HepG2 (cell line): ENCODE data around the gene RBM12. TPM values are rescaled to one million over a fixed set of nuclear protein-coding genes. Genes with fewer than 3 reads are reported as not detected.
A peak's percentile ranks its signal among the peaks of the same experiment; 100 is the strongest.

Experiments
- ARNT ChIP-seq: fragments of 450-650 bp; IDR thresholded peaks from 2 replicates; pipeline ENCODE4 v1.6.1; 2017
- DPF2 ChIP-seq: sonication (generic); formaldehyde crosslinking; IDR thresholded peaks from 2 replicates; pipeline ENCODE4 v1.4.0; 2020; ENCODE audit warnings: mild to moderate bottlenecking, low read depth, missing genetic modification reagents, borderline replicate concordance
- ESRRA ChIP-seq: sonication (generic); formaldehyde crosslinking; IDR thresholded peaks from 2 replicates; pipeline ENCODE4 v1.5.1; 2020; ENCODE audit warnings: mild to moderate bottlenecking, low read depth, missing genetic modification reagents
- GABPB1 ChIP-seq: IDR thresholded peaks from 2 replicates; pipeline ENCODE4 v1.6.1; 2016; ENCODE audit warnings: mild to moderate bottlenecking, missing genetic modification reagents, moderate library complexity, missing compliant biosample characterization
- GZF1 ChIP-seq: sonication (generic); formaldehyde crosslinking; IDR thresholded peaks from 2 replicates; pipeline ENCODE4 v1.5.1; 2020; ENCODE audit warnings: mild to moderate bottlenecking, missing genetic modification reagents
- KDM4B ChIP-seq: sonication (generic); formaldehyde crosslinking; IDR thresholded peaks from 2 replicates; pipeline ENCODE4 v1.4.0; 2020; ENCODE audit warnings: missing genetic modification reagents
- MYPOP ChIP-seq: sonication (generic); formaldehyde crosslinking; IDR thresholded peaks from 2 replicates; pipeline ENCODE4 v1.8.1; 2023; ENCODE audit warnings: mild to moderate bottlenecking, moderate library complexity, missing genetic modification reagents
- RAD51 ChIP-seq: fragments of 450-650 bp; IDR thresholded peaks from 2 replicates; pipeline ENCODE4 v1.6.1; 2016; ENCODE audit warnings: borderline replicate concordance
- SNAPC4 ChIP-seq: sonication (generic); formaldehyde crosslinking; IDR thresholded peaks from 2 replicates; pipeline ENCODE4 v1.4.0; 2020; ENCODE audit warnings: mild to moderate bottlenecking, missing genetic modification reagents
- ZNF205 ChIP-seq: IDR thresholded peaks from 2 replicates; pipeline ENCODE4 v1.6.1; 2018; ENCODE audit warnings: missing biosample characterization, missing genetic modification reagents
- ZNF256 ChIP-seq: sonication (generic); formaldehyde crosslinking; conservative IDR thresholded peaks from 2 replicates; pipeline ENCODE4 v1.4.0; 2020; ENCODE audit warnings: missing genetic modification reagents
- ZNF44 ChIP-seq: sonication (generic); formaldehyde crosslinking; IDR thresholded peaks from 2 replicates; pipeline ENCODE4 v1.5.1; 2020; ENCODE audit warnings: mild to moderate bottlenecking, missing genetic modification reagents
- ZNF503 ChIP-seq: sonication (generic); formaldehyde crosslinking; IDR thresholded peaks from 2 replicates; pipeline ENCODE4 v1.4.0; 2020; ENCODE audit warnings: missing genetic modification reagents
- ZNF670 ChIP-seq: sonication (generic); formaldehyde crosslinking; IDR thresholded peaks from 2 replicates; pipeline ENCODE4 v1.8.0; 2022; ENCODE audit warnings: mild to moderate bottlenecking, missing genetic modification reagents, borderline replicate concordance
- ZNF737 ChIP-seq: sonication (generic); formaldehyde crosslinking; IDR thresholded peaks from 2 replicates; pipeline ENCODE4 v1.5.0; 2020; ENCODE audit warnings: missing genetic modification reagents, mild to moderate bottlenecking, borderline replicate concordance
- ZNF879 ChIP-seq: sonication (generic); formaldehyde crosslinking; IDR thresholded peaks from 2 replicates; pipeline ENCODE4 v1.8.1; 2023; ENCODE audit warnings: missing genetic modification reagents
- polyA plus RNA-seq, 8 experiments: library from polyadenylated mRNA; depleted of rRNA in 3 of 8; stranded (reverse) in 7 of 8; unstranded in 1 of 8; fragments of >200 nt; fragmentation: Illumina TruSeq in 4 of 8; extraction: Trizol in 4 of 8; gene quantifications; 2 replicates each; pipeline versions ENCODE4 v1.2.1 to v1.2.3, GENCODE V29; 2011 to 2016; ENCODE audit warnings: low read depth in 4 of 8, missing spikeins in 1 of 8, mixed read lengths in 1 of 8; ENCODE audit not compliant: insufficient read depth in 1 of 8
- total RNA-seq, 5 experiments: library from RNA; depleted of rRNA; stranded (reverse); fragments of >200 nt; fragmentation: Illumina TruSeq; extraction: Trizol; gene quantifications; 2 replicates each; pipeline ENCODE4 v1.2.3, GENCODE V29; 2016; ENCODE audit warnings: low read depth in 1 of 5
- TF ChIP-seq, protein P1 (sequence below): fragments of 450-650 bp; IDR thresholded peaks from 2 replicates; pipeline ENCODE4 v1.6.1; 2017; ENCODE audit warnings: mild to moderate bottlenecking
- TF ChIP-seq, protein P2 (sequence below): sonication (generic); formaldehyde crosslinking; IDR thresholded peaks from 2 replicates; pipeline ENCODE4 v1.5.0; 2020; ENCODE audit warnings: missing genetic modification reagents

The RBM12 gene
- total and polyA plus RNA-seq, 2 of the 13 experiments (the other 11 are each of a cell fraction or from before 2014, with no cell fraction given) = 97.9 to 104 TPM

DNA sequence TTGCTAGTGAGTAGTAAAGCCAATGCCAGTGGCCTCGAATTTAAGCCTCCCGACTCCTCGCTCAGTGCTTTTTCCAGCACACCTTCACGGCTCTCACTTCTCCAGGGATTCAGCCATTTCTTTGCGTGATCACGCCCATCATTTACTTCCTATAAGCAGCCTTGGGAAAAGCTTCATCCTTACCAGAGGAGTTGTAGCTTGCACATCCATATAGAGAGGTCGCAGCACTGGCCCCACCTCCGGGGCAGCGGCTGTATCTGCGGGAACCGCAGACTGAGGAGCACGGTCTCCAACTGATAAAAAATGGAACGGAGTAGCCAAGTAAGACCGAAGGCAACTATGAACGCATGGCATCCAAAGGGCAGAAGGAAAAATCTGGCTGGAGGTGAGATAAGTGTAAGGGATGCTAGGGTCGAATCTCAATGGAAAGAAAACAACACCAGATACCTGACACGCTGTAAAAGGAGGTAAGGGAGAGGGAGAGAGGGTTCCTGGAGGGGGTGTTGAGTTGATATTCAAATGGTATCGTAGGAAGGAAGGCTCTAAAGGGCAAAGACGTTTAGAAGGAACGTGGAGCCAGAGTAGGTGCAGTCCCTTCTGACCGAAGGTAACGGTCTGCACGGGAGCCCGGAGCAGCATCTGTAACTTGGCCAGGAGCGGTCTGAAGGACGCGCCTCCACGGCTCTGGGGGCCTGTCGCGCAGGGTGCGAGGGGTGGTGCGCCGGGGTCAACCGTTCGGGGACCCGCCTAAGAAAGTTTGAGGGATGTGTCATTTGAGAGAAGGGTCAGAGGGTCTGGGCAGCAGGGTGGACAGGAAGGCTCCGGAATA lies 33.8 kb upstream of the RBM12 start (continued):
- TF ChIP-seq ZNF44 (peak; percentile 79; the same call in 1 of the 2 replicates), ZNF670 (CRISPR knock-in tag) (no peak; the same call in 1 of the 2 replicates), KDM4B (CRISPR knock-in tag) (no peak; the same call in 1 of the 2 replicates), ESRRA (CRISPR knock-in tag) (no peak; the same call in 1 of the 2 replicates), ZNF256 (no peak), ZNF205 (CRISPR knock-in tag) (no peak), ARNT (no peak), RAD51 (no peak), GABPB1 (CRISPR knock-in tag) (no peak), ZNF503 (CRISPR knock-in tag) (0 out of 2 replicates have a peak, but pooled peaks have one; percentile 33), DPF2 (CRISPR knock-in tag) (0 out of 2 replicates have a peak, but pooled peaks have one; percentile 9), MYPOP (CRISPR knock-in tag) (no peak), SNAPC4 (no peak), ZNF737 (CRISPR knock-in tag) (no peak; the same call in 1 of the 2 replicates), GZF1 (CRISPR knock-in tag) (no peak), ZNF879 (CRISPR knock-in tag) (no peak)
- TF ChIP-seq, protein P1, sequence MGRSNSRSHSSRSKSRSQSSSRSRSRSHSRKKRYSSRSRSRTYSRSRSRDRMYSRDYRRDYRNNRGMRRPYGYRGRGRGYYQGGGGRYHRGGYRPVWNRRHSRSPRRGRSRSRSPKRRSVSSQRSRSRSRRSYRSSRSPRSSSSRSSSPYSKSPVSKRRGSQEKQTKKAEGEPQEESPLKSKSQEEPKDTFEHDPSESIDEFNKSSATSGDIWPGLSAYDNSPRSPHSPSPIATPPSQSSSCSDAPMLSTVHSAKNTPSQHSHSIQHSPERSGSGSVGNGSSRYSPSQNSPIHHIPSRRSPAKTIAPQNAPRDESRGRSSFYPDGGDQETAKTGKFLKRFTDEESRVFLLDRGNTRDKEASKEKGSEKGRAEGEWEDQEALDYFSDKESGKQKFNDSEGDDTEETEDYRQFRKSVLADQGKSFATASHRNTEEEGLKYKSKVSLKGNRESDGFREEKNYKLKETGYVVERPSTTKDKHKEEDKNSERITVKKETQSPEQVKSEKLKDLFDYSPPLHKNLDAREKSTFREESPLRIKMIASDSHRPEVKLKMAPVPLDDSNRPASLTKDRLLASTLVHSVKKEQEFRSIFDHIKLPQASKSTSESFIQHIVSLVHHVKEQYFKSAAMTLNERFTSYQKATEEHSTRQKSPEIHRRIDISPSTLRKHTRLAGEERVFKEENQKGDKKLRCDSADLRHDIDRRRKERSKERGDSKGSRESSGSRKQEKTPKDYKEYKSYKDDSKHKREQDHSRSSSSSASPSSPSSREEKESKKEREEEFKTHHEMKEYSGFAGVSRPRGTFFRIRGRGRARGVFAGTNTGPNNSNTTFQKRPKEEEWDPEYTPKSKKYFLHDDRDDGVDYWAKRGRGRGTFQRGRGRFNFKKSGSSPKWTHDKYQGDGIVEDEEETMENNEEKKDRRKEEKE = no peak
- TF ChIP-seq, protein P2, sequence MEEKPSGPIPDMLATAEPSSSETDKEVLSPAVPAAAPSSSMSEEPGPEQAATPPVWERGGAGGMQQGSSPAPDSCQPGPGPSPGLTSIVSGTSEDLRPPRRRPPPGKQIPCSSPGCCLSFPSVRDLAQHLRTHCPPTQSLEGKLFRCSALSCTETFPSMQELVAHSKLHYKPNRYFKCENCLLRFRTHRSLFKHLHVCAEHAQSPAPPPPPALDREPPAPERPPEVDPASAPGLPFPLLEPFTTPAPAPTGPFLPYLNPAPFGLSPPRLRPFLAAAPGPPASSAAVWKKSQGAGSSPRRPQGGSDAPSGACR = no peak
